H1 (cell line): ENCODE data around the gene GJC3. TPM values are rescaled to one million over a fixed set of nuclear protein-coding genes. Genes with fewer than 3 reads are reported as not detected.

Experiments
- CTCF ChIA-PET: fragments of 300-600 bp; sonication (Branson Sonifier 250); formaldehyde crosslinking; loops from one replicate; lab custom pipeline; 2021; ENCODE audit not compliant: partially characterized antibody; lab: Charles Lee
- POLR2A ChIA-PET: fragments of 300-600 bp; sonication (Branson Sonifier 250); formaldehyde crosslinking; loops from one replicate; lab custom pipeline; 2021; ENCODE audit warnings: inconsistent platforms; ENCODE audit not compliant: partially characterized antibody; lab: Charles Lee
- DNase-seq, 2 experiments: peaks; one replicate each; pipeline versions ENCODE4 v3.0.0 to v3.0.0-alpha.2; 2010 to 2022; ENCODE audit warnings: low spot score in 2 of 2, low read depth in 1 of 2, mixed read lengths in 1 of 2
- FAIRE-seq: peaks from 2 replicates; lab custom pipeline; 2011; peaks lifted over from hg19 to GRCh38; lab: Jason Lieb, UNC
- H2AFZ ChIP-seq: 2 replicates; pipeline ENCODE4 v1.8.1; 2012; ENCODE audit warnings: low read length, inconsistent platforms
- H2AK5ac ChIP-seq: 2 replicates; pipeline ENCODE4 v1.6.1; 2013; ENCODE audit warnings: low read depth, low read length
- H2BK120ac ChIP-seq: replicated peaks from 2 replicates; pipeline ENCODE3; 2013; ENCODE audit warnings: low read depth, low read length, inconsistent platforms
- H2BK12ac ChIP-seq: 2 replicates; pipeline ENCODE4 v1.6.1; 2013; ENCODE audit warnings: low read depth, low read length
- H2BK15ac ChIP-seq: 2 replicates; pipeline ENCODE4 v1.6.1; 2013; ENCODE audit warnings: low read length
- H2BK20ac ChIP-seq: 2 replicates; pipeline ENCODE4 v1.6.1; 2013; ENCODE audit warnings: low read length
- H2BK5ac ChIP-seq: 2 replicates; pipeline ENCODE4 v1.6.1; 2013; ENCODE audit warnings: low read depth, low read length
- H3K14ac ChIP-seq: 2 replicates; pipeline ENCODE4 v1.6.1; 2013; ENCODE audit warnings: inconsistent platforms; ENCODE audit not compliant: insufficient read length
- H3K18ac ChIP-seq: 2 replicates; pipeline ENCODE4 v1.6.1; 2013; ENCODE audit warnings: low read length; ENCODE audit errors: extremely low read depth
- H3K23ac ChIP-seq: 2 replicates; pipeline ENCODE4 v1.6.1; 2013; ENCODE audit warnings: inconsistent platforms; ENCODE audit not compliant: insufficient read length
- H3K23me2 ChIP-seq: 2 replicates; pipeline ENCODE4 v1.6.1; 2013; ENCODE audit warnings: low read depth, low read length
- H3K27ac ChIP-seq: 2 replicates; pipeline ENCODE4 v1.6.1; 2011; ENCODE audit warnings: low read depth, low read length, inconsistent platforms
- H3K27me3 ChIP-seq, 4 experiments: replicated peaks in 1 of 4; 1 replicate in 1 of 4; 2 replicates in 3 of 4; pipeline versions ENCODE4 v1.6.1 to v1.8.1; 2011 to 2013; ENCODE audit warnings: low read length in 3 of 4, mild to moderate bottlenecking in 3 of 4, inconsistent platforms in 2 of 4, mixed read lengths in 2 of 4, moderate library complexity in 1 of 4; ENCODE audit not compliant: control insufficient read depth in 3 of 4, insufficient read depth in 3 of 4; ENCODE audit errors: extremely low read depth in 1 of 4
- H3K36me3 ChIP-seq, 4 experiments: 2 replicates each; pipeline versions ENCODE4 v1.6.1 to v1.8.1; 2011 to 2013; ENCODE audit warnings: mild to moderate bottlenecking in 4 of 4, low read length in 3 of 4, moderate library complexity in 2 of 4, control low read depth in 1 of 4, inconsistent platforms in 1 of 4; ENCODE audit not compliant: insufficient read depth in 4 of 4, control insufficient read depth in 2 of 4
- H3K4ac ChIP-seq: replicated peaks from 2 replicates; pipeline ENCODE3; 2013; ENCODE audit warnings: low read length, low read depth, mixed read lengths, inconsistent platforms; ENCODE audit not compliant: insufficient read length
- H3K4me1 ChIP-seq, 4 experiments: replicated peaks in 1 of 4; 1 replicate in 1 of 4; 2 replicates in 3 of 4; pipeline versions ENCODE4 v1.6.1 to v1.8.1; 2011 to 2013; ENCODE audit warnings: low read length in 3 of 4, inconsistent platforms in 2 of 4, mixed read lengths in 1 of 4; ENCODE audit not compliant: insufficient read depth in 4 of 4, control insufficient read depth in 3 of 4
- H3K4me2 ChIP-seq, 2 experiments: 2 replicates each; pipeline versions ENCODE4 v1.6.1 to v1.8.1; 2011 to 2013; ENCODE audit warnings: low read depth in 2 of 2, low read length in 2 of 2, control low read depth in 1 of 2, inconsistent platforms in 1 of 2, mild to moderate bottlenecking in 1 of 2; ENCODE audit not compliant: insufficient read depth in 1 of 2
- H3K4me3 ChIP-seq, 4 experiments: fragments of 200-600, 300-600 bp in 1 of 4; sonication (generic), shearing (Covaris generic), sonication (Bioruptor Twin) in 1 of 4; 2 replicates each; pipeline versions ENCODE4 v1.5.1 to v1.8.1; 2011 to 2016; ENCODE audit warnings: low read length in 4 of 4, low read depth in 3 of 4, control low read depth in 2 of 4, inconsistent platforms in 2 of 4, mild to moderate bottlenecking in 2 of 4, mixed read lengths in 1 of 4, moderate library complexity in 1 of 4; ENCODE audit not compliant: insufficient read depth in 2 of 4; ENCODE audit errors: extremely low read depth in 1 of 4
- H3K56ac ChIP-seq: replicated peaks from 2 replicates; pipeline ENCODE3; 2013; ENCODE audit warnings: low read depth, mild to moderate bottlenecking, mixed read lengths, low read length, inconsistent platforms; ENCODE audit not compliant: insufficient read length
- H3K79me1 ChIP-seq: 2 replicates; pipeline ENCODE4 v1.6.1; 2013; ENCODE audit warnings: low read depth, low read length, control low read depth
- H3K79me2 ChIP-seq, 2 experiments: 2 replicates each; pipeline versions ENCODE4 v1.6.1 to v1.8.1; 2012 to 2013; ENCODE audit warnings: low read length in 2 of 2, mild to moderate bottlenecking in 2 of 2, inconsistent platforms in 1 of 2; ENCODE audit not compliant: insufficient read depth in 2 of 2, control insufficient read depth in 1 of 2
- H3K9ac ChIP-seq, 4 experiments: replicated peaks in 1 of 4; 1 replicate in 1 of 4; 2 replicates in 3 of 4; pipeline versions ENCODE4 v1.6.1 to v1.8.1; 2011 to 2013; ENCODE audit warnings: low read depth in 3 of 4, low read length in 3 of 4, control low read depth in 2 of 4, mild to moderate bottlenecking in 2 of 4, moderate library complexity in 2 of 4, inconsistent platforms in 1 of 4; ENCODE audit errors: extremely low read depth in 1 of 4
- H3K9me3 ChIP-seq, 2 experiments: 2 replicates each; pipeline versions ENCODE4 v1.6.1 to v1.8.1; 2012 to 2013; ENCODE audit warnings: mild to moderate bottlenecking in 2 of 2, moderate library complexity in 2 of 2, control low read depth in 1 of 2, inconsistent platforms in 1 of 2, low read depth in 1 of 2, low read length in 1 of 2, mixed read lengths in 1 of 2; ENCODE audit not compliant: insufficient read depth in 2 of 2
- H4K20me1 ChIP-seq, 2 experiments: replicated peaks in 1 of 2; 2 replicates each; pipeline versions ENCODE3 to v1.8.1; 2011 to 2013; ENCODE audit warnings: inconsistent platforms in 2 of 2, low read length in 2 of 2, mild to moderate bottlenecking in 1 of 2; ENCODE audit not compliant: insufficient read depth in 2 of 2, control insufficient read depth in 1 of 2
- H4K5ac ChIP-seq: 2 replicates; pipeline ENCODE4 v1.6.1; 2013; ENCODE audit warnings: low read length, low read depth, mixed read lengths, inconsistent platforms; ENCODE audit not compliant: insufficient read length
- H4K8ac ChIP-seq: 2 replicates; pipeline ENCODE4 v1.8.0; 2013; ENCODE audit warnings: mild to moderate bottlenecking, moderate library complexity, low read length, inconsistent platforms; ENCODE audit not compliant: insufficient read depth; ENCODE audit errors: extremely low read depth
- H4K91ac ChIP-seq: replicated peaks from 2 replicates; pipeline ENCODE3; 2013; ENCODE audit warnings: low read length, mixed read lengths, inconsistent platforms; ENCODE audit not compliant: insufficient read length
- CTCF ChIP-seq, 3 experiments: IDR thresholded peaks; 1 replicate in 2 of 3; 2 replicates in 1 of 3; pipeline versions ENCODE4 v1.5.1 to v1.6.1; 2011; ENCODE audit warnings: low read length in 3 of 3, mild to moderate bottlenecking in 3 of 3, inconsistent platforms in 2 of 3, low read depth in 1 of 3, moderate library complexity in 1 of 3; ENCODE audit not compliant: insufficient read depth in 1 of 3; ENCODE audit errors: control extremely low read depth in 1 of 3
- POU5F1 ChIP-seq: IDR thresholded peaks from 2 replicates; pipeline ENCODE4 v1.6.1; 2011; ENCODE audit warnings: low read depth, mild to moderate bottlenecking, low read length, moderate library complexity
- RAD21 ChIP-seq, 2 experiments: IDR thresholded peaks in 1 of 2; conservative IDR thresholded peaks in 1 of 2; 2 replicates each; pipeline ENCODE4 v1.6.1; 2011; ENCODE audit warnings: low read depth in 2 of 2, low read length in 2 of 2, improper control_type of control experiment in 1 of 2, inconsistent platforms in 1 of 2, mild to moderate bottlenecking in 1 of 2, moderate library complexity in 1 of 2
- SIN3A ChIP-seq, 2 experiments: IDR thresholded peaks in 1 of 2; conservative IDR thresholded peaks in 1 of 2; 2 replicates each; pipeline ENCODE4 v1.6.1; 2011 to 2012; ENCODE audit warnings: low read length in 2 of 2, improper control_type of control experiment in 1 of 2, low read depth in 1 of 2, mild to moderate bottlenecking in 1 of 2
- WGBS, 2 experiments: shearing (Covaris generic) in 1 of 2; methylation state at CpG; one replicate each; pipeline versions ENCODE4 v1.1.6 to v1.1.7; 2013 to 2015; ENCODE audit warnings: low lambda C conversion rate in 2 of 2, mixed read lengths in 2 of 2, inconsistent platforms in 1 of 2, low coverage in 1 of 2, missing lambda C conversion rate in 1 of 2; ENCODE audit not compliant: insufficient replicate concordance in 2 of 2, insufficient coverage in 1 of 2, insufficient read length in 1 of 2; ENCODE audit errors: extremely low coverage in 1 of 2, missing lambda C conversion rate in 1 of 2; 5-methylcytosine and 5-hydroxymethylcytosine counted together
- polyA plus RNA-seq, 7 experiments: library from polyadenylated mRNA; depleted of rRNA in 3 of 7; stranded (reverse) in 5 of 7; unstranded in 2 of 7; fragments of >200 nt in 5 of 7; fragments of 200-250 nt in 2 of 7; gene quantifications; 1 replicate in 5 of 7; 2 replicates in 1 of 7; 4 replicates in 1 of 7; pipeline versions ENCODE4 v1.2.1 to v1.2.3, GENCODE V29; 2011 to 2013; ENCODE audit warnings: missing spikeins in 2 of 7, mixed read lengths in 2 of 7
- total RNA-seq: library from RNA; stranded (reverse); fragmentation: NEBNext Ultra II Directional; extraction: Animal tissue kit (Norgen Biotek cat#: 25700); gene quantifications from 2 replicates; pipeline ENCODE4 v1.2.1, GENCODE V29; 2021

GJC3 gene
- total and polyA plus RNA-seq, 2 of the 8 experiments (the other 6 are each of a cell fraction or from before 2014, with no cell fraction given): 2.7 to 3.0 TPM

GRCh38 chr7:99949645-99950228 lies 20.3 kb upstream of the GJC3 start:
- FAIRE-seq: peak; percentile 48
- WGBS, 2 experiments: 87% methylated on average over 3 of the region's 3 CpGs; no CpG with 5 or more reads in 1 of the 2 experiments
- CTCF ChIA-PET: interaction anchor here (0.8 to 5.4 kb wide), 13 partner anchors 13 to 44 kb away, joined by 3 to 36 read pairs (median 4); partner anchors contain the start of genes AZGP1, GJC3 and TRIM4

More at GRCh38 chr7:99949645-99950228, 20.3 kb upstream of the GJC3 start:
- no peak overlapping the region for H4K91ac ChIP-seq
- H3K4me2 ChIP-seq: no peak overlapping the region
- no peaks in the 10 kb centered on the region for H3K27me3 ChIP-seq
- POLR2A ChIA-PET: interaction anchor here (0.6 to 2.2 kb wide), 4 partner anchors 9 to 34 kb away, joined by 3 to 8 read pairs (median 3); no protein-coding TSS in a partner anchor
- H3K9me3 ChIP-seq: peaks cover 14 to 18% of the 10 kb centered on the region in 2 experiments; a peak in 3 of 4 replicates
- no peak overlapping the region for H2AK5ac ChIP-seq
- H2BK120ac ChIP-seq: no peak overlapping the region
- H2BK15ac ChIP-seq: no peak overlapping the region
- no peak overlapping the region for H3K56ac ChIP-seq
- DNase-seq: no peak
- H2BK12ac ChIP-seq: no peak overlapping the region
- H2AFZ ChIP-seq: no peak overlapping the region
- no peak overlapping the region for H3K23ac ChIP-seq
- no peak overlapping the region for H3K4ac ChIP-seq
- TF ChIP-seq RAD21 (IDR thresholded peaks at IDR 0.05 in 1 of 2, conservative IDR thresholded peaks at IDR 0.05 in 1 of 2; ENCODE audit: low read depth in 2 of 2, low read length in 2 of 2) (peak; percentile 48 to 58), SIN3A (conservative IDR thresholded peaks at IDR 0.05 in 1 of 2, IDR thresholded peaks at IDR 0.05 in 1 of 2; ENCODE audit: low read depth in 1 of 2, low read length in 2 of 2) (no peak), POU5F1 (no peak), CTCF (IDR thresholded peaks at IDR 0.05; ENCODE audit: control extremely low read depth in 1 of 3, insufficient read depth in 1 of 3, low read depth in 1 of 3, low read length in 3 of 3) (peak in 2 of 3 experiments; percentile 35 to 49; a peak in 2 of 4 replicates)
- no peaks in the 10 kb centered on the region for H4K20me1 ChIP-seq
- no peak overlapping the region for H2BK5ac ChIP-seq
- peaks cover 4 to 6% (median 5%) of the 10 kb centered on the region in 4 experiments; a peak in 5 of 7 replicates for H3K4me1 ChIP-seq
- H3K27ac ChIP-seq: no peak overlapping the region
- H3K4me3 ChIP-seq: no peak overlapping the region
- H3K14ac ChIP-seq: no peak overlapping the region
- no peak overlapping the region for H4K5ac ChIP-seq
- H4K8ac ChIP-seq: no peak overlapping the region
- no peak overlapping the region for H3K18ac ChIP-seq
- no peaks in the 10 kb centered on the region for H3K23me2 ChIP-seq
- no peaks in the 10 kb centered on the region; a peak in 1 of 8 replicates for H3K36me3 ChIP-seq
- H3K79me2 ChIP-seq: no peaks in the 10 kb centered on the region
- no peak overlapping the region for H2BK20ac ChIP-seq
- H3K9ac ChIP-seq: no peak overlapping the region
- no peaks in the 10 kb centered on the region; the same call in 1 of the 2 replicates for H3K79me1 ChIP-seq
